Measurements from ENCODE around the gene C1orf21.

GRCh38 chr1:184605941-184606340, 219.1 kb downstream of the C1orf21 start:
- TF ChIP-seq CTCF (IDR thresholded peaks at IDR 0.05) (no peak), POLR2A (IDR thresholded peaks at IDR 0.05) (no peak)

All from body of pancreas (tissue), 4 donors.